IMR-90 (cell line): ENCODE results near the gene RPL21. TPM values are rescaled to one million over a fixed set of nuclear protein-coding genes. Genes with fewer than 3 reads are reported as not detected.

Source experiments
- ATAC-seq: fragments of 200-7000 bp; cut with Tn5 transposase; 2 replicates; pipeline ENCODE4 v1.9.1; 2020; ENCODE audit warnings: low read depth, mild to moderate bottlenecking, moderate library complexity
- BruUV-seq: library from RNA; stranded (reverse); fragments of 400-500 nt; replicated peaks from 2 replicates; lab custom pipeline; 2021; lab: Mats Ljungman, UMichigan
- CTCF ChIA-PET: fragments of 300-600 bp; formaldehyde crosslinking; extraction: SDS; loops from one replicate; lab custom pipeline; 2021; ENCODE audit warnings: antibody characterized with exemption; lab: Yijun Ruan, JAX
- POLR2A ChIA-PET: fragments of 300-600 bp; sonication (Branson Sonifier 250); formaldehyde crosslinking; loops from one replicate; lab custom pipeline; 2022; ENCODE audit warnings: antibody characterized with exemption; ENCODE audit not compliant: unreplicated experiment; lab: Charles Lee
- DNase-seq: peaks from one replicate; pipeline ENCODE4 v3.0.0; 2013
- H2AFZ ChIP-seq: replicated peaks from 2 replicates; pipeline ENCODE3; 2013; ENCODE audit warnings: low read length, mild to moderate bottlenecking; ENCODE audit not compliant: poor library complexity
- H2AK5ac ChIP-seq: 2 replicates; pipeline ENCODE4 v1.6.1; 2013; ENCODE audit warnings: low read depth, low read length, inconsistent platforms
- H2AK9ac ChIP-seq: replicated peaks from 2 replicates; pipeline ENCODE3; 2013; ENCODE audit warnings: mild to moderate bottlenecking, low read depth, low read length, moderate library complexity; ENCODE audit not compliant: poor library complexity
- H2BK120ac ChIP-seq: 2 replicates; pipeline ENCODE4 v1.6.1; 2013; ENCODE audit warnings: low read depth, low read length, inconsistent platforms
- H2BK15ac ChIP-seq: 3 replicates; pipeline ENCODE4 v1.6.1; 2013; ENCODE audit warnings: low read depth, low read length, inconsistent platforms
- H2BK20ac ChIP-seq: 2 replicates; pipeline ENCODE4 v1.6.1; 2013; ENCODE audit warnings: low read depth, mild to moderate bottlenecking, inconsistent platforms, low read length, moderate library complexity
- H2BK5ac ChIP-seq: 2 replicates; pipeline ENCODE4 v1.6.1; 2013; ENCODE audit warnings: mild to moderate bottlenecking, low read depth, low read length, inconsistent platforms; ENCODE audit not compliant: poor library complexity, severe bottlenecking
- H3K14ac ChIP-seq: replicated peaks from 2 replicates; pipeline ENCODE4 v1.6.1; 2013; ENCODE audit warnings: low read depth, low read length, inconsistent platforms
- H3K18ac ChIP-seq: 2 replicates; pipeline ENCODE4 v1.6.1; 2013; ENCODE audit warnings: low read depth, low read length, control low read depth
- H3K23ac ChIP-seq: 2 replicates; pipeline ENCODE4 v1.6.1; 2013; ENCODE audit warnings: low read depth, low read length, inconsistent platforms
- H3K27ac ChIP-seq: 2 replicates; pipeline ENCODE4 v1.5.1; 2013; ENCODE audit warnings: mild to moderate bottlenecking, control low read depth, low read length; ENCODE audit not compliant: insufficient read depth
- H3K27me3 ChIP-seq: 2 replicates; pipeline ENCODE4 v1.6.1; 2013; ENCODE audit warnings: low read length; ENCODE audit not compliant: control insufficient read depth, insufficient read depth
- H3K36me3 ChIP-seq: 2 replicates; pipeline ENCODE4 v1.6.1; 2013; ENCODE audit warnings: low read length, mixed read lengths; ENCODE audit not compliant: control insufficient read depth, insufficient read depth
- H3K4ac ChIP-seq: 2 replicates; pipeline ENCODE4 v1.6.1; 2013; ENCODE audit warnings: low read depth, low read length, inconsistent platforms
- H3K4me1 ChIP-seq: 2 replicates; pipeline ENCODE4 v1.6.1; 2013; ENCODE audit warnings: low read length, mixed read lengths; ENCODE audit not compliant: control insufficient read depth, insufficient read depth
- H3K4me2 ChIP-seq: 2 replicates; pipeline ENCODE4 v1.6.1; 2013; ENCODE audit warnings: low read depth, mild to moderate bottlenecking, control low read depth, low read length, moderate library complexity
- H3K4me3 ChIP-seq: 2 replicates; pipeline ENCODE4 v1.5.1; 2013; ENCODE audit warnings: low read depth, mild to moderate bottlenecking, control low read depth, low read length, moderate library complexity; ENCODE audit not compliant: insufficient read depth
- H3K56ac ChIP-seq: 2 replicates; pipeline ENCODE4 v1.6.1; 2013; ENCODE audit warnings: low read length, inconsistent platforms; ENCODE audit not compliant: insufficient read depth; ENCODE audit errors: extremely low read depth
- H3K79me1 ChIP-seq, 2 experiments: 2 replicates each; pipeline ENCODE4 v1.6.1; 2013; ENCODE audit warnings: low read length in 2 of 2, inconsistent platforms in 1 of 2, low read depth in 1 of 2
- H3K9ac ChIP-seq: 2 replicates; pipeline ENCODE4 v1.6.1; 2013; ENCODE audit warnings: low read depth, low read length, control low read depth
- H3K9me1 ChIP-seq: 2 replicates; pipeline ENCODE4 v1.6.1; 2013; ENCODE audit warnings: low read length, inconsistent platforms; ENCODE audit not compliant: insufficient read depth
- H3K9me3 ChIP-seq: 2 replicates; pipeline ENCODE4 v1.6.1; 2013; ENCODE audit warnings: low read length; ENCODE audit not compliant: control insufficient read depth, insufficient read depth
- H4K20me1 ChIP-seq: 2 replicates; pipeline ENCODE4 v1.6.1; 2013; ENCODE audit warnings: low read length, inconsistent platforms; ENCODE audit not compliant: insufficient read depth
- H4K5ac ChIP-seq: 2 replicates; pipeline ENCODE4 v1.6.1; 2013; ENCODE audit warnings: mild to moderate bottlenecking, low read depth, low read length, control low read depth
- H4K8ac ChIP-seq, 2 experiments: 2 replicates each; pipeline ENCODE4 v1.6.1; 2013; ENCODE audit warnings: low read depth in 2 of 2, low read length in 2 of 2, control low read depth in 1 of 2, inconsistent platforms in 1 of 2
- H4K91ac ChIP-seq: 2 replicates; pipeline ENCODE4 v1.6.1; 2013; ENCODE audit warnings: low read depth, low read length, inconsistent platforms; ENCODE audit not compliant: insufficient read depth
- BHLHE40 ChIP-seq: fragments of 150-350 bp; IDR thresholded peaks from 2 replicates; pipeline ENCODE4 v1.6.1; 2016; ENCODE audit warnings: mild to moderate bottlenecking, low read depth, low read length
- CEBPB ChIP-seq: IDR thresholded peaks from 2 replicates; pipeline ENCODE4 v1.6.1; 2012; ENCODE audit warnings: low read depth, low read length, improper control_type of control experiment
- CHD1 ChIP-seq: IDR thresholded peaks from 2 replicates; pipeline ENCODE4 v1.6.1; 2012; ENCODE audit warnings: low read depth, low read length, improper control_type of control experiment
- FOS ChIP-seq: fragments of 150-350 bp; IDR thresholded peaks from 2 replicates; pipeline ENCODE4 v1.6.1; 2016; ENCODE audit warnings: low read depth, low read length
- MAZ ChIP-seq: IDR thresholded peaks from 2 replicates; pipeline ENCODE4 v1.6.1; 2012; ENCODE audit warnings: low read depth, mild to moderate bottlenecking, low read length, improper control_type of control experiment, moderate library complexity, borderline replicate concordance
- MXI1 ChIP-seq: IDR thresholded peaks from 2 replicates; pipeline ENCODE4 v1.6.1; 2012; ENCODE audit warnings: low read depth, mild to moderate bottlenecking, low read length, moderate library complexity, borderline replicate concordance
- NFE2L2 ChIP-seq: fragments of 150-350 bp; IDR thresholded peaks from 2 replicates; pipeline ENCODE4 v1.6.1; 2016; ENCODE audit warnings: low read depth, mild to moderate bottlenecking, low read length
- POLR2A ChIP-seq: IDR thresholded peaks from 2 replicates; pipeline ENCODE4 v1.6.1; 2012; ENCODE audit warnings: mild to moderate bottlenecking, low read depth, low read length
- RAD21 ChIP-seq: IDR thresholded peaks from 2 replicates; pipeline ENCODE4 v1.6.1; 2012; ENCODE audit warnings: low read length, improper control_type of control experiment
- RCOR1 ChIP-seq: IDR thresholded peaks from 2 replicates; pipeline ENCODE4 v1.6.1; 2012; ENCODE audit warnings: mild to moderate bottlenecking, low read length, improper control_type of control experiment; ENCODE audit not compliant: insufficient replicate concordance
- RFX5 ChIP-seq: IDR thresholded peaks from 2 replicates; pipeline ENCODE4 v1.8.0; 2012; ENCODE audit warnings: low read depth, mild to moderate bottlenecking, low read length, moderate library complexity
- SMC3 ChIP-seq: fragments of 150-350 bp; IDR thresholded peaks from 2 replicates; pipeline ENCODE4 v1.6.1; 2016; ENCODE audit warnings: low read depth, mild to moderate bottlenecking, antibody characterized with exemption, low read length, moderate library complexity
- WGBS, 2 experiments: methylation state at CpG; one replicate each; pipeline versions ENCODE4 v1.1.5 to v1.1.7; 2013; ENCODE audit warnings: missing lambda C conversion rate in 2 of 2; ENCODE audit not compliant: insufficient read length in 1 of 2; ENCODE audit errors: extremely low coverage in 2 of 2; 5-methylcytosine and 5-hydroxymethylcytosine counted together
- dilution Hi-C: fragments of 300-500 bp; cut with HindIII; formaldehyde crosslinking; loops from one replicate; pipeline ENCODE4 v1.14.3; 2018; ENCODE audit warnings: low sequenced_read_pairs; ENCODE audit not compliant: unreplicated experiment
- in situ Hi-C: fragments of 300-500 bp; cut with MboI; formaldehyde crosslinking; loops from 3 replicates; pipeline ENCODE4 v1.14.3; 2019; ENCODE audit warnings: low sequenced_read_pairs, inconsistent platforms, mixed read lengths
- intact Hi-C: fragments of 100-400 bp; cut with micrococcal nuclease; formaldehyde crosslinking; loops from 2 replicates; pipeline ENCODE4 v1.10.0; 2022
- polyA plus RNA-seq, 3 experiments: library from polyadenylated mRNA; depleted of rRNA; stranded (reverse); fragments of >200 nt; gene quantifications; 2 replicates each; pipeline ENCODE4 v1.2.3, GENCODE V29; 2012; ENCODE audit warnings: low replicate concordance in 1 of 3
- total RNA-seq: library from RNA; depleted of rRNA; stranded (reverse); fragments of >200 nt; gene quantifications from 2 replicates; pipeline ENCODE4 v1.2.3, GENCODE V29; 2012
- TF ChIP-seq, protein P1 (sequence below): conservative IDR thresholded peaks from 2 replicates; pipeline ENCODE4 v1.5.1; 2012; ENCODE audit warnings: mild to moderate bottlenecking, low read depth, low read length, improper control_type of control experiment
- TF ChIP-seq, protein P2 (sequence below): fragments of 150-350 bp; IDR thresholded peaks from 2 replicates; pipeline ENCODE4 v1.6.1; 2017; ENCODE audit warnings: mild to moderate bottlenecking, antibody characterized with exemption, low read length, low read depth
- TF ChIP-seq, protein P3 (sequence below): fragments of 150-350 bp; IDR thresholded peaks from 2 replicates; pipeline ENCODE4 v1.6.1; 2016; ENCODE audit warnings: low read depth, mild to moderate bottlenecking, low read length, moderate library complexity, borderline replicate concordance

RPL21 gene
- total and polyA plus RNA-seq, 2 of the 4 experiments (the other 2 are of a cell fraction), result 912 to 1,160 TPM

DNA sequence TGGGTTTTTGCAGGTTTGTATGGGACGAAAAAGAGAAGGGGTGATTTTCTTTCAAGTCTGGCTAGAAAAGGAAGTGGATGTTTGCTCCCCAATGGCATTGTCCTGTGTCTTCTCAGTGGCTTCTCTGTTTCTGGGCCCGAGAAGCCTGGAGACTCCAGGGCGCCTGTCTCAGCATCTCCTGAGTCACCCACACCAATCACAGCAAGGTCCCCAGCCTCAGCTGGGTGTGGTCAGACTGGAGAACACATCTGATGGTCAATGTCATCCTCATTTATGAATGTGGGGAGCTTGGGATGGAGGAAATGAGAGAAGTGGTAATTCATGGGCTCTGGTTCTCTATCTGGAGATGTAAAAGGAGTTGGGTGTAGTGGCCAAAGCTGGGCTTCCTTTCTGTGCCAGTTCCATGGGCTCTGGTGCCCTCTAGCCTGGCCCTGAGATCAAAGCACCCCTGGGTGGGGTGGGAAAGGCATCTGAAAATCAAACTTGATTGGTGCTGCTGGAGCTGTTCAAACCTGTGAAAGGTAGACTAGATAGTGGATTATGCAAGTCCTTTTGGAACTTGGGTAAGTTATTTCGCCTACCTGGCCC is 32.6 kb downstream of the RPL21 start:
- no peak overlapping the region for H3K4me2 ChIP-seq
- H3K23ac ChIP-seq, result no peak overlapping the region
- no peak overlapping the region for H3K56ac ChIP-seq
- no peaks in the 10 kb centered on the region for H4K20me1 ChIP-seq
- peak; percentile 48; the same call in 1 of the 2 replicates for ATAC-seq
- no peak overlapping the region for H4K5ac ChIP-seq
- no peak overlapping the region for H3K27ac ChIP-seq
- H2BK120ac ChIP-seq, result no peak overlapping the region
- no peak overlapping the region for H2BK20ac ChIP-seq
- CTCF ChIA-PET, result interaction anchor here (0.6 to 1.9 kb wide), 8 partner anchors 14 to 946 kb away, joined by 3 to 8 read pairs (median 4); partner anchors contain the start of gene RASL11A
- intact Hi-C loops, result loop anchor here (1.0 kb wide), 1 partner anchor 299 kb away; no protein-coding TSS in a partner anchor
- 100% methylated on average over 1 of the region's 4 CpGs; no CpG with 5 or more reads in 1 of the 2 experiments for WGBS, 2 experiments
- peaks cover 2% of the 10 kb centered on the region for H3K9me3 ChIP-seq
- no peak overlapping the region for H2BK15ac ChIP-seq
- H3K79me1 ChIP-seq, result no peaks in the 10 kb centered on the region
- H3K9me1 ChIP-seq, result peaks cover 4% of the 10 kb centered on the region
- H3K4ac ChIP-seq, result 0 out of 2 replicates have a peak overlapping the region, but pooled peaks have one; percentile 27
- H2AFZ ChIP-seq, result no peak overlapping the region
- no peak for DNase-seq
- H3K27me3 ChIP-seq, result peaks cover 8% of the 10 kb centered on the region
- dilution Hi-C loops, result no loop called here
- no TSS peak for BruUV-seq
- H2AK9ac ChIP-seq, result peak overlapping the region; percentile 66
- POLR2A ChIA-PET, result interaction anchor here (0.5 kb wide), 1 partner anchor 15 kb away, joined by 4 read pairs; no protein-coding TSS in a partner anchor
- no peak overlapping the region for H2BK5ac ChIP-seq
- no peak overlapping the region for H3K18ac ChIP-seq
- H2AK5ac ChIP-seq, result no peak overlapping the region
- H3K14ac ChIP-seq, result no peak overlapping the region
- in situ Hi-C loops, result no loop called here
- H4K8ac ChIP-seq, result no peak overlapping the region
- H4K91ac ChIP-seq, result no peak overlapping the region
- H3K36me3 ChIP-seq, result no peaks in the 10 kb centered on the region
- no peaks in the 10 kb centered on the region; the same call in 1 of the 2 replicates for H3K4me1 ChIP-seq
- H3K9ac ChIP-seq, result no peak overlapping the region
- no peak overlapping the region for H3K4me3 ChIP-seq
- no peak for TF ChIP-seq CEBPB
- no peak for TF ChIP-seq RFX5
- TF ChIP-seq RAD21, result peak; percentile 61
- TF ChIP-seq, protein P1, sequence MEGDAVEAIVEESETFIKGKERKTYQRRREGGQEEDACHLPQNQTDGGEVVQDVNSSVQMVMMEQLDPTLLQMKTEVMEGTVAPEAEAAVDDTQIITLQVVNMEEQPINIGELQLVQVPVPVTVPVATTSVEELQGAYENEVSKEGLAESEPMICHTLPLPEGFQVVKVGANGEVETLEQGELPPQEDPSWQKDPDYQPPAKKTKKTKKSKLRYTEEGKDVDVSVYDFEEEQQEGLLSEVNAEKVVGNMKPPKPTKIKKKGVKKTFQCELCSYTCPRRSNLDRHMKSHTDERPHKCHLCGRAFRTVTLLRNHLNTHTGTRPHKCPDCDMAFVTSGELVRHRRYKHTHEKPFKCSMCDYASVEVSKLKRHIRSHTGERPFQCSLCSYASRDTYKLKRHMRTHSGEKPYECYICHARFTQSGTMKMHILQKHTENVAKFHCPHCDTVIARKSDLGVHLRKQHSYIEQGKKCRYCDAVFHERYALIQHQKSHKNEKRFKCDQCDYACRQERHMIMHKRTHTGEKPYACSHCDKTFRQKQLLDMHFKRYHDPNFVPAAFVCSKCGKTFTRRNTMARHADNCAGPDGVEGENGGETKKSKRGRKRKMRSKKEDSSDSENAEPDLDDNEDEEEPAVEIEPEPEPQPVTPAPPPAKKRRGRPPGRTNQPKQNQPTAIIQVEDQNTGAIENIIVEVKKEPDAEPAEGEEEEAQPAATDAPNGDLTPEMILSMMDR, result peak; percentile 50
- no peak for TF ChIP-seq CHD1
- TF ChIP-seq SMC3, result peak; percentile 43
- TF ChIP-seq FOS, result no peak
- no peak for TF ChIP-seq RCOR1
- no peak for TF ChIP-seq NFE2L2
- TF ChIP-seq BHLHE40, result no peak
- no peak for TF ChIP-seq MAZ
- TF ChIP-seq, protein P2, sequence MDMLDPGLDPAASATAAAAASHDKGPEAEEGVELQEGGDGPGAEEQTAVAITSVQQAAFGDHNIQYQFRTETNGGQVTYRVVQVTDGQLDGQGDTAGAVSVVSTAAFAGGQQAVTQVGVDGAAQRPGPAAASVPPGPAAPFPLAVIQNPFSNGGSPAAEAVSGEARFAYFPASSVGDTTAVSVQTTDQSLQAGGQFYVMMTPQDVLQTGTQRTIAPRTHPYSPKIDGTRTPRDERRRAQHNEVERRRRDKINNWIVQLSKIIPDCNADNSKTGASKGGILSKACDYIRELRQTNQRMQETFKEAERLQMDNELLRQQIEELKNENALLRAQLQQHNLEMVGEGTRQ, result no peak
- TF ChIP-seq, protein P3, sequence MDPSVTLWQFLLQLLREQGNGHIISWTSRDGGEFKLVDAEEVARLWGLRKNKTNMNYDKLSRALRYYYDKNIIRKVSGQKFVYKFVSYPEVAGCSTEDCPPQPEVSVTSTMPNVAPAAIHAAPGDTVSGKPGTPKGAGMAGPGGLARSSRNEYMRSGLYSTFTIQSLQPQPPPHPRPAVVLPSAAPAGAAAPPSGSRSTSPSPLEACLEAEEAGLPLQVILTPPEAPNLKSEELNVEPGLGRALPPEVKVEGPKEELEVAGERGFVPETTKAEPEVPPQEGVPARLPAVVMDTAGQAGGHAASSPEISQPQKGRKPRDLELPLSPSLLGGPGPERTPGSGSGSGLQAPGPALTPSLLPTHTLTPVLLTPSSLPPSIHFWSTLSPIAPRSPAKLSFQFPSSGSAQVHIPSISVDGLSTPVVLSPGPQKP, result no peak
- TF ChIP-seq MXI1, result no peak
- TF ChIP-seq POLR2A, result no peak
